Endothelial cell of umbilical vein (primary cell): ENCODE measurements around the gene ZMPSTE24. TPM values are rescaled to one million over a fixed set of nuclear protein-coding genes. Genes with fewer than 3 reads are reported as not detected.

ENCODE experiments used
- BruUV-seq: library from RNA; stranded (reverse); fragments of 400-500 nt; replicated peaks from 2 replicates; lab custom pipeline; 2021; lab: Mats Ljungman, UMichigan
- CTCF ChIA-PET: fragments of 300-600, 350-600 bp; sonication (Branson Sonifier 250); formaldehyde crosslinking; loops from one replicate; lab custom pipeline; 2021; ENCODE audit warnings: antibody characterized with exemption, inconsistent platforms; lab: Charles Lee
- POLR2A ChIA-PET: fragments of 300-600, 350-600 bp; sonication (Branson Sonifier 250); formaldehyde crosslinking; loops from one replicate; lab custom pipeline; 2021; ENCODE audit warnings: antibody characterized with exemption, inconsistent platforms; lab: Charles Lee
- DNase-seq: peaks from one replicate; pipeline ENCODE4 v3.0.0-alpha.2; 2011; ENCODE audit warnings: low read depth, low spot score
- FAIRE-seq: peaks from 2 replicates; lab custom pipeline; 2011; peaks lifted over from hg19 to GRCh38; lab: Jason Lieb, UNC
- H2AFZ ChIP-seq: 2 replicates; pipeline ENCODE4 v1.6.0; 2012; ENCODE audit warnings: low read depth, low read length, control low read depth, inconsistent platforms
- H3K27ac ChIP-seq: 2 replicates; pipeline ENCODE4 v1.5.1; 2011; ENCODE audit warnings: low read depth, mild to moderate bottlenecking, control low read depth, low read length, moderate library complexity; ENCODE audit not compliant: insufficient read depth
- H3K27me3 ChIP-seq, 2 experiments: 2 replicates each; pipeline versions ENCODE4 v1.6.0 to v1.6.1; 2011; ENCODE audit warnings: low read length in 2 of 2, mixed read lengths in 1 of 2; ENCODE audit not compliant: control insufficient read depth in 2 of 2, insufficient read depth in 2 of 2
- H3K36me3 ChIP-seq, 2 experiments: 2 replicates in 1 of 2; 3 replicates in 1 of 2; pipeline ENCODE4 v1.5.1; 2011; ENCODE audit warnings: low read length in 2 of 2, mild to moderate bottlenecking in 1 of 2, moderate library complexity in 1 of 2; ENCODE audit not compliant: control insufficient read depth in 2 of 2, insufficient read depth in 2 of 2; ENCODE audit errors: extremely low read depth in 1 of 2
- H3K4me1 ChIP-seq: 3 replicates; pipeline ENCODE4 v1.5.1; 2011; ENCODE audit warnings: mild to moderate bottlenecking, low read length; ENCODE audit not compliant: control insufficient read depth, insufficient read depth; ENCODE audit errors: extremely low read depth
- H3K4me2 ChIP-seq: 2 replicates; pipeline ENCODE4 v1.6.1; 2011; ENCODE audit warnings: low read length, control low read depth, mixed read lengths; ENCODE audit not compliant: insufficient read depth
- H3K4me3 ChIP-seq, 3 experiments: fragments of 200-600 bp in 1 of 3; sonication (generic), shearing (Covaris generic) in 1 of 3; replicated peaks in 1 of 3; 2 replicates each; pipeline ENCODE4 v1.5.1; 2011 to 2016; ENCODE audit warnings: control low read depth in 3 of 3, low read length in 3 of 3, mild to moderate bottlenecking in 2 of 3, inconsistent platforms in 1 of 3, low read depth in 1 of 3, moderate library complexity in 1 of 3; ENCODE audit not compliant: insufficient read depth in 1 of 3
- H3K79me2 ChIP-seq: 2 replicates; pipeline ENCODE4 v1.6.0; 2012; ENCODE audit warnings: low read length, inconsistent platforms; ENCODE audit not compliant: control insufficient read depth, insufficient read depth
- H3K9ac ChIP-seq: replicated peaks from 2 replicates; pipeline ENCODE3; 2011; ENCODE audit warnings: low read length, control low read depth; ENCODE audit not compliant: insufficient read depth; ENCODE audit errors: extremely low read depth
- H3K9me1 ChIP-seq: replicated peaks from 3 replicates; pipeline ENCODE4 v1.6.0; 2011; ENCODE audit warnings: mild to moderate bottlenecking, low read length; ENCODE audit not compliant: control insufficient read depth, insufficient read depth; ENCODE audit errors: extremely low read depth
- H3K9me3 ChIP-seq: replicated peaks from 2 replicates; pipeline ENCODE4 v1.5.1; 2012; ENCODE audit warnings: low read length, inconsistent platforms; ENCODE audit not compliant: control insufficient read depth, insufficient read depth
- H4K20me1 ChIP-seq: replicated peaks from 2 replicates; pipeline ENCODE3; 2011; ENCODE audit warnings: mild to moderate bottlenecking, low read length; ENCODE audit not compliant: control insufficient read depth, insufficient read depth; ENCODE audit errors: extremely low read depth
- EZH2 ChIP-seq: IDR thresholded peaks from 2 replicates; pipeline ENCODE4 v1.6.1; 2012; ENCODE audit warnings: borderline replicate concordance, low read depth, mild to moderate bottlenecking, moderate library complexity, low read length, inconsistent platforms; ENCODE audit not compliant: severe bottlenecking
- FOS ChIP-seq: IDR thresholded peaks from 2 replicates; pipeline ENCODE4 v1.6.1; 2011; ENCODE audit warnings: mild to moderate bottlenecking, low read length, moderate library complexity, borderline replicate concordance; ENCODE audit not compliant: insufficient read depth
- GATA2 ChIP-seq: IDR thresholded peaks from 2 replicates; pipeline ENCODE4 v1.7.0; 2011; ENCODE audit warnings: low read depth, mild to moderate bottlenecking, moderate library complexity, mixed read lengths, low read length; ENCODE audit not compliant: insufficient read length, insufficient read depth
- JUN ChIP-seq: IDR thresholded peaks from 2 replicates; pipeline ENCODE4 v1.6.1; 2011; ENCODE audit warnings: borderline replicate concordance, low read depth; ENCODE audit not compliant: insufficient read length, insufficient read depth
- MYC ChIP-seq: IDR thresholded peaks from one replicate; pipeline ENCODE4 v1.6.1; 2011; ENCODE audit warnings: mild to moderate bottlenecking, low read depth, low read length
- POLR2A ChIP-seq: IDR thresholded peaks from 2 replicates; pipeline ENCODE4 v1.6.1; 2012; ENCODE audit warnings: low read depth, mild to moderate bottlenecking, control low read depth, low read length
- POLR2AphosphoS5 ChIP-seq: IDR thresholded peaks from 2 replicates; pipeline ENCODE4 v1.6.1; 2012; ENCODE audit warnings: low read depth, mild to moderate bottlenecking, control low read depth, low read length, moderate library complexity; ENCODE audit not compliant: insufficient read depth
- dilution Hi-C: fragments of 300-500 bp; cut with MboI; formaldehyde crosslinking; loops from one replicate; pipeline ENCODE4 v1.15.0; 2019; ENCODE audit warnings: low sequenced_read_pairs; ENCODE audit not compliant: extremely low pct_ligation_motif_present
- intact Hi-C: fragments of 100-400 bp; cut with micrococcal nuclease; formaldehyde crosslinking; loops from one replicate; pipeline ENCODE4 v1.10.0; 2022
- polyA plus RNA-seq, 4 experiments: library from polyadenylated mRNA; depleted of rRNA in 3 of 4; stranded (reverse) in 3 of 4; unstranded in 1 of 4; fragments of >200 nt; gene quantifications; 2 replicates each; pipeline versions ENCODE4 v1.2.1 to v1.2.3, GENCODE V29; 2011 to 2012; ENCODE audit warnings: missing spikeins in 1 of 4
- total RNA-seq: library from RNA; stranded (reverse); gene quantifications from 2 replicates; pipeline ENCODE4 v1.2.3, GENCODE V29; 2021
- TF ChIP-seq, protein P1 (sequence below): IDR thresholded peaks from 2 replicates; pipeline ENCODE4 v1.6.1; 2011; ENCODE audit not compliant: insufficient read depth, insufficient read length
- TF ChIP-seq, protein P2 (sequence below), 2 donors: IDR thresholded peaks; 1 replicate in 1 of 2; 2 replicates in 1 of 2; pipeline ENCODE4 v1.5.1; 2011; ENCODE audit warnings: low read length in 2 of 2, mild to moderate bottlenecking in 2 of 2, moderate library complexity in 2 of 2, control low read depth in 1 of 2, inconsistent platforms in 1 of 2, low read depth in 1 of 2; ENCODE audit not compliant: insufficient read depth in 1 of 2; ENCODE audit errors: extremely low read depth in 1 of 2

Gene ZMPSTE24
- total and polyA plus RNA-seq, 2 donors (not counting 3 experiments of a cell fraction or from before 2014, with no cell fraction given): 16.9 to 44.7 TPM

DNA sequence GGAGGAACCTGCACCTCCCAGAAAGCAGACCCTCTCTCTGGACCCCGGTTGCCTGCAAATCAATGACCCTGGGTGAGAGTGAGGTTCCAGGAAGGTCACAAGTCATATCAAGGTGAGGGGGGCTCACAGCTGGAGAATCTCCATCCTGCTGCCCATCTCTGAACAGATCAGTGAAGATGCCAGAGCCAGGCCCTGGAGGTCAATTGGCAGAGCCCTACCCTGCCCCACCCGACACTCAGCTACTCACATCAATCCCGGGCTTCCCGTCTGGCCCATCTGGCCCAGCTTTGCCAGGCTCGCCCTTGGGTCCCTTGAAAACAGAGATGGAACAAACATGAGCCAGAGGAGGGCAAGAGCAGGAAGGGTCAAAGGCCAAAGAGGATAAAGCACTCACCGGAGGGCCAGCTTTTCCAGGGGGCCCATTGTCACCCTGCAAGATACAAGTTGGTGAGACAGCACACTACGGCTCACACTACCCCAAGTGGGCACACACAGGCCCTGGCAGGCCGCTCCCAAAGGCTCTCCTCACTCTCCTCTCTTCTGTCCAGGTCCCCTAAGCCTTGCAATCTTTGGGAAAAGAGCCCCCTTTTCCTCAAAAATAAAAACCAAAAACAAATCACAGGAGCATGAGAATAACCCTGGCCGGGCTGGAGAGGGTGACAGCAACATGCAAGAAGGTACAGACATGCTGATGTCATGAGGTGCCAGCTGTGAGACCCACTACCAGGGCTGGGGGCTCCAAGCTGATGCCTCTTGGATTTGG is 56.1 kb downstream of the ZMPSTE24 start:
- H3K4me2 ChIP-seq: no peak overlapping the region
- intact Hi-C loops: loop anchor here (2.0 kb wide), 1 partner anchor 161 kb away; no protein-coding TSS in a partner anchor
- no peak overlapping the region for H2AFZ ChIP-seq

More for the DNA sequence above, 56.1 kb downstream of the ZMPSTE24 start:
- no peaks in the 10 kb centered on the region for H3K9me1 ChIP-seq
- no peaks in the 10 kb centered on the region for H3K36me3 ChIP-seq
- ChIA-PET CTCF (interaction anchor here (0.8 to 4.6 kb wide), 19 partner anchors 8 to 223 kb away, joined by 3 to 51 read pairs (median 5); partner anchors contain the start of genes RLF and SMAP2), POLR2A (no interaction called here)
- BruUV-seq: no TSS peak
- no peaks in the 10 kb centered on the region for H4K20me1 ChIP-seq
- H3K79me2 ChIP-seq: no peaks in the 10 kb centered on the region
- no peak overlapping the region for H3K27ac ChIP-seq
- H3K27me3 ChIP-seq: peaks cover 21 to 30% of the 10 kb centered on the region in 2 experiments
- dilution Hi-C loops: no loop called here
- no peak for FAIRE-seq
- DNase-seq: no peak
- peaks cover 4% of the 10 kb centered on the region for H3K4me1 ChIP-seq
- no peak overlapping the region for H3K4me3 ChIP-seq
- H3K9ac ChIP-seq: no peak overlapping the region
- TF ChIP-seq POLR2AphosphoS5 (no peak), MYC (no peak), POLR2A (no peak), GATA2 (no peak), JUN (no peak), EZH2 (no peak), FOS (no peak)
- TF ChIP-seq, protein P1, sequence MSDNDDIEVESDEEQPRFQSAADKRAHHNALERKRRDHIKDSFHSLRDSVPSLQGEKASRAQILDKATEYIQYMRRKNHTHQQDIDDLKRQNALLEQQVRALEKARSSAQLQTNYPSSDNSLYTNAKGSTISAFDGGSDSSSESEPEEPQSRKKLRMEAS: no peak
- TF ChIP-seq, protein P2, sequence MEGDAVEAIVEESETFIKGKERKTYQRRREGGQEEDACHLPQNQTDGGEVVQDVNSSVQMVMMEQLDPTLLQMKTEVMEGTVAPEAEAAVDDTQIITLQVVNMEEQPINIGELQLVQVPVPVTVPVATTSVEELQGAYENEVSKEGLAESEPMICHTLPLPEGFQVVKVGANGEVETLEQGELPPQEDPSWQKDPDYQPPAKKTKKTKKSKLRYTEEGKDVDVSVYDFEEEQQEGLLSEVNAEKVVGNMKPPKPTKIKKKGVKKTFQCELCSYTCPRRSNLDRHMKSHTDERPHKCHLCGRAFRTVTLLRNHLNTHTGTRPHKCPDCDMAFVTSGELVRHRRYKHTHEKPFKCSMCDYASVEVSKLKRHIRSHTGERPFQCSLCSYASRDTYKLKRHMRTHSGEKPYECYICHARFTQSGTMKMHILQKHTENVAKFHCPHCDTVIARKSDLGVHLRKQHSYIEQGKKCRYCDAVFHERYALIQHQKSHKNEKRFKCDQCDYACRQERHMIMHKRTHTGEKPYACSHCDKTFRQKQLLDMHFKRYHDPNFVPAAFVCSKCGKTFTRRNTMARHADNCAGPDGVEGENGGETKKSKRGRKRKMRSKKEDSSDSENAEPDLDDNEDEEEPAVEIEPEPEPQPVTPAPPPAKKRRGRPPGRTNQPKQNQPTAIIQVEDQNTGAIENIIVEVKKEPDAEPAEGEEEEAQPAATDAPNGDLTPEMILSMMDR (IDR thresholded peaks at IDR 0.05; ENCODE audit: extremely low read depth in 1 of 2, insufficient read depth in 1 of 2, low read depth in 1 of 2, low read length in 2 of 2): no peak
- H3K9me3 ChIP-seq: no peaks in the 10 kb centered on the region
